Measurements from ENCODE around the gene INTS6L. TPM values are rescaled to one million over a fixed set of nuclear protein-coding genes. Genes with fewer than 3 reads are reported as not detected.
A peak's percentile ranks its signal among the peaks of the same experiment; 100 is the strongest.

The INTS6L gene
- total RNA-seq = 10 to 100 TPM in 1 of 4 donors, 1 to 10 TPM in 3; 4.3 to 14.9 (median 6.4) TPM

DNA sequence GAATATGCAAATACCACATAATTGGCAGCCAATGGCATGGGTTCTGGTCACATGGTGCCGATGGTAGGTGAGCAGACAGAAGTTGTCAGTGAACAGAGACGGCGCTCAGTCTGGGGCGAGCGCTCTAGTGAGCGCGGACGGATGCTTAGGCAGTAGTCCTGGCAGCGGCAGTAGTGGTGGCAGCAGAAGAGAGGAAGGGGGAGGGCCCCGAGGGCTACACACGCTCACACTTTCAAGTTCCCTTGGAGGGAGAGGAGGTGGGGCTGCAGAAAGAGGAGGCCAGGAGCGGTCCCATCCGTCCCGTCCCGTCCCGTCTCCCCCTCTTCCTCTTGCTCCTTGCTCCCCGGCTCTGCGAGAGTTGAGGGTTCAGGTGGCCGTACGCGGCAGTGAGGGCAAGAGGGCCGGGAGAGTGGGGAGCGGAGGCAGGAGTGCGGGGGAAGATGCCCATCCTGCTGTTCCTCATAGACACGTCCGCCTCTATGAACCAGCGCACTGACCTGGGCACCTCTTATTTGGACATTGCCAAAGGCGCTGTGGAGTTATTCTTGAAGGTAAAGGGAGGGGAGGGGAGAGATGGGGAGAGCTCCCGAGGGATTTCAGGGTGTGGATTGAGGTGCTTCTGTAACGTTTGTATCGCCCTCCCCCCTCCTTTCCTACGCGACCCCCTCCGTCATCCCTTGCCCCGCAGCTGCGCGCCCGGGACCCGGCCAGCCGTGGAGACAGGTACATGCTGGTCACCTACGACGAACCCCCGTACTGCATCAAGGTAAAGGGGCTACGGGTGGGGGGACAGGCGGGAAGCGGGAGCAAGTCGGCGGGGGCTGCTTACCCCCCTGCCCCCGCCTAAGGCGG lies at the start of gene INTS6L:
INTS6L (plus strand) TSS at position 108 of the 852 bp plus-strand sequence; CDS start at position 441, 333 bp downstream.
- intact Hi-C loops (cut with DNase I) = no loop called here
- TF ChIP-seq POLR2A (IDR thresholded peaks at IDR 0.05) (peak in 3 of 4 donors; percentile 73 to 96 (median 94)), CTCF (IDR thresholded peaks at IDR 0.05) (peak in 1 of 6 experiments; percentile 7)
- peak; percentile 64 for DNase-seq
- H3K4me1 ChIP-seq = peaks cover 0 to 25% (median 0%) of the 10 kb centered on the region in 3 donors
- H3K27me3 ChIP-seq = no peaks in the 10 kb centered on the region
- WGBS, 2 donors = 44% methylated on average over 29 of the region's 50 CpGs; no CpG with 5 or more reads in 1 of the 2 donors
- H3K36me3 ChIP-seq = no peaks in the 10 kb centered on the region
- peak within 1 kb of the TSS; percentile 62 to 78 (median 74) for H3K4me3 ChIP-seq
- H3K27ac ChIP-seq = peak within 1 kb of the TSS; percentile 94 to 98 (median 97)
- no peaks in the 10 kb centered on the region for H3K9me3 ChIP-seq

DNA sequence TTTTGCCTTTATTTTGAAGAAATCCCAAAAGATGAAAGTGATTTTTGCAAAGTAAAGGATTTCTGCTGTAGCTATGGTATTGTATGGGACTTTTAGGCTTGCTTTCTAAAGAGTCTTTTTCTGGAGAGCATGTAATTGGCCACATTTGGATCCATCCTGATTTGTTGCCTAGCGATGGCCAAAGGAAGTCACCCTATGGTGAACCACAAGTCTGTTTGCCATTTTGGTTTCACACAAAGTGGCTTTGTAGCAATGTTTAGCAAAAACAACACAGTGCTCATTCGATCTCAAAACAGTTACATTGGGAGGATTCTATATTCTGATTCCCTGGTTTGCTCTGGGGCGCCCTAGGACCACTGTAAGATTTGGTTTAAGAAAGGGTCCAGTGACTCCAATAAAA lies 44.1 kb upstream of the INTS6L start:
- intact Hi-C loops (cut with DNase I) = no loop called here
- TF ChIP-seq POLR2A (IDR thresholded peaks at IDR 0.05) (no peak), CTCF (IDR thresholded peaks at IDR 0.05) (no peak)
- DNase-seq = no peak
- Histone ChIP-seq H3K27ac (no peak overlapping the region), H3K36me3 (no peaks in the 10 kb centered on the region), H3K4me3 (no peak overlapping the region), H3K9me3 (no peaks in the 10 kb centered on the region), H3K27me3 (no peaks in the 10 kb centered on the region), H3K4me1 (no peaks in the 10 kb centered on the region)
- WGBS, 2 donors = 47% methylated on average over 3 of the region's 3 CpGs; no CpG with 5 or more reads in 1 of the 2 donors

GRCh38 chrX:135477576-135477975 lies 42.9 kb upstream of the INTS6L start:
- no peak for DNase-seq
- no peak overlapping the region for H3K27ac ChIP-seq
- no peaks in the 10 kb centered on the region for H3K36me3 ChIP-seq
- WGBS, 2 donors = 0 to 25% methylated on average over 2 to 3 of the region's 3 CpGs
- H3K4me3 ChIP-seq = no peak overlapping the region
- no peak for TF ChIP-seq POLR2A (IDR thresholded peaks at IDR 0.05)
- peak in 2 of 6 experiments; percentile 43 for TF ChIP-seq CTCF (IDR thresholded peaks at IDR 0.05)
- H3K9me3 ChIP-seq = no peaks in the 10 kb centered on the region
- H3K4me1 ChIP-seq = no peaks in the 10 kb centered on the region
- intact Hi-C loops (cut with DNase I) = no loop called here
- no peaks in the 10 kb centered on the region for H3K27me3 ChIP-seq

DNA sequence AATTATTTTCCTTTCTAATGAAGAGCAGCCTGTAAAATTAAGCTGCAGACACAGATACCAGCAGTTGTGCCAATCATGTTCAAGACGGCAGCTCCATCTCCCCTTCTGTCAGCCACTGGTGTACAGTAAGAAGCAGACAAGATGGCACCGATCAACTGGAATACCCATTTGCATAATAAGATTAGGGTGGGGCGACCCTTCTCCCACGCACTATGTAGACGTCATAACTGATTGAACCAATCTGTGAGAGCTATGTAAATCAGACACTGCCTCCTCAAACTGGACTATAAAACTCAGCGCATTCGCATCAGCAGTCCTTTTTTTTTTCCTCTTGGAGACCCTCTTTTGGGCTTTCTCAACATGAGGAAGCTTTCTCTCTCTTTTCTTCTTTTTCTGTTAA lies 40.4 kb upstream of the INTS6L start:
- 70 to 89% methylated on average over 4 to 7 of the region's 7 CpGs for WGBS, 2 donors
- TF ChIP-seq POLR2A (IDR thresholded peaks at IDR 0.05) (no peak), CTCF (IDR thresholded peaks at IDR 0.05) (no peak)
- DNase-seq = no peak
- Histone ChIP-seq H3K27me3 (no peaks in the 10 kb centered on the region), H3K9me3 (no peaks in the 10 kb centered on the region), H3K4me3 (no peak overlapping the region), H3K4me1 (no peaks in the 10 kb centered on the region), H3K27ac (no peak overlapping the region), H3K36me3 (no peaks in the 10 kb centered on the region)
- intact Hi-C loops (cut with DNase I) = loop anchor here (10.0 kb wide), 1 partner anchor 95 kb away; no protein-coding TSS in a partner anchor

DNA sequence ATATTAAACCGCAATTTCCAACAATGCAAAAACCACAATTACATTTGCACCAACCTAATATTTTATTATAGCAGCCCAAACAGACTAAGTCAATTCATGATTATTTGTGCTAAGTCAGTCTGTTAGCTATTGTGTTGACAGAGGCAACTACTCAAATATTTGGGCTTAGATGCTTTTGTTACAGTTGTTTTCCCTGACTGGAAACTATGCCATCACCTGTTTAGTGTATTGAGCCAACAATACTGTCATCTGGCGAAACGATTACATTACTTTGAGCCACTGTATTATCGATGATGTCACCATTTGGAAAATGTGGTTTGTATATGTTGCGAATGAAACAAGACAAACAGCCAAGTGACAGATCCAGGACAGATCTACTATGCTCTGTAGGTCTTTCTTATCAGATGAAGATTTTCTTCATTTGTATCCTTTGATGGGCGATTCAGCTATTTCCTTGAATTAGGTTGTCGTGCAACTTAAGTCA lies 38.7 kb upstream of the INTS6L start:
- Histone ChIP-seq H3K4me3 (no peak overlapping the region), H3K27me3 (no peaks in the 10 kb centered on the region), H3K27ac (no peak overlapping the region), H3K9me3 (no peaks in the 10 kb centered on the region), H3K36me3 (no peaks in the 10 kb centered on the region), H3K4me1 (no peaks in the 10 kb centered on the region)
- 56 to 80% methylated on average over 7 of the region's 7 CpGs for WGBS, 2 donors
- TF ChIP-seq CTCF (IDR thresholded peaks at IDR 0.05) (no peak), POLR2A (IDR thresholded peaks at IDR 0.05) (no peak)
- no peak for DNase-seq
- intact Hi-C loops (cut with DNase I) = loop anchor here (10.0 kb wide), 1 partner anchor 93 kb away; no protein-coding TSS in a partner anchor
